Activated CD8-positive, alpha-beta T cell treated with anti-CD3 and anti-CD28 coated beads, Interleukin-2, amount 10 ng/mL, durations not matched to agents 7 days and 5 days (primary cell): ENCODE data around the gene RAD51C. TPM values are rescaled to one million over a fixed set of nuclear protein-coding genes. Genes with fewer than 3 reads are reported as not detected.

Source experiments
- ATAC-seq: fragments of 150-1000 bp; cut with Tn5 transposase; one replicate; pipeline ENCODE4 v1.10.0; 2021; ENCODE audit warnings: moderate library complexity
- CTCF ChIA-PET: fragments of 350-600 bp; sonication (Branson Sonifier 250); formaldehyde crosslinking; loops from one replicate; lab custom pipeline; 2021; ENCODE audit warnings: antibody characterized with exemption; lab: Charles Lee
- POLR2A ChIA-PET: fragments of 350-600 bp; sonication (Branson Sonifier 250); formaldehyde crosslinking; loops from one replicate; lab custom pipeline; 2021; ENCODE audit warnings: antibody characterized with exemption; lab: Charles Lee
- DNase-seq: peaks from one replicate; pipeline ENCODE4 v3.0.0-alpha.2; 2020
- H3K27ac Mint-ChIP-seq: one replicate; pipeline ENCODE4 v1.8.0; 2021; ENCODE audit warnings: mild to moderate bottlenecking, mixed read lengths
- H3K27me3 Mint-ChIP-seq: one replicate; pipeline ENCODE4 v1.8.0; 2021; ENCODE audit warnings: low read depth, mixed read lengths
- H3K36me3 Mint-ChIP-seq: one replicate; pipeline ENCODE4 v1.8.0; 2021; ENCODE audit warnings: low read depth, mixed read lengths
- H3K4me1 Mint-ChIP-seq: one replicate; pipeline ENCODE4 v1.8.0; 2021; ENCODE audit warnings: low read depth, mixed read lengths
- H3K4me3 Mint-ChIP-seq: one replicate; pipeline ENCODE4 v1.8.0; 2021; ENCODE audit warnings: mild to moderate bottlenecking, mixed read lengths
- H3K9me3 Mint-ChIP-seq: one replicate; pipeline ENCODE4 v1.8.0; 2022; ENCODE audit warnings: mixed read lengths; ENCODE audit not compliant: insufficient read depth
- total RNA-seq, 2 experiments: library from RNA; stranded (reverse); gene quantifications; one replicate each; pipeline ENCODE4 v1.2.3, GENCODE V29; 2021

The RAD51C gene
- total RNA-seq, 2 experiments from 2014 or later = 70.6 to 70.8 TPM

- Mint-ChIP-seq H3K4me1 (peaks cover 23% of the 10 kb centered on the region), H3K9me3 (no peaks in the 10 kb centered on the region), H3K4me3 (no peak overlapping the region), H3K27ac (no peak overlapping the region), H3K27me3 (no peaks in the 10 kb centered on the region), H3K36me3 (peaks cover 35% of the 10 kb centered on the region)
- DNase-seq (no peak), ATAC-seq (no peak)
- ChIA-PET POLR2A (interaction anchor here (0.6 kb wide), 2 partner anchors 10 to 15 kb away, joined by 3 read pairs; no protein-coding TSS in a partner anchor), CTCF (interaction anchor here (1.3 kb wide), 1 partner anchor 8 kb away, joined by 6 read pairs; no protein-coding TSS in a partner anchor)
Observed at GRCh38 chr17:58702708-58703107, 10.3 kb downstream of the RAD51C start.

- H3K4me1 Mint-ChIP-seq = peaks cover 23% of the 10 kb centered on the region
- peaks cover 40% of the 10 kb centered on the region for H3K36me3 Mint-ChIP-seq
- no peaks in the 10 kb centered on the region for H3K27me3 Mint-ChIP-seq
- DNase-seq (no peak), ATAC-seq (no peak)
- no peak overlapping the region for H3K27ac Mint-ChIP-seq
- CTCF ChIA-PET = interaction anchor here (1.3 kb wide), 1 partner anchor 8 kb away, joined by 6 read pairs; no protein-coding TSS in a partner anchor
- POLR2A ChIA-PET = interaction anchor here (0.6 to 1.7 kb wide), 3 partner anchors 10 to 71 kb away, joined by 3 to 6 read pairs (median 3); no protein-coding TSS in a partner anchor
- no peak overlapping the region for H3K4me3 Mint-ChIP-seq
- no peaks in the 10 kb centered on the region for H3K9me3 Mint-ChIP-seq
Observed at GRCh38 chr17:58703137-58703915, 10.9 kb downstream of the RAD51C start.

- H3K4me3 Mint-ChIP-seq = no peak overlapping the region
- H3K27me3 Mint-ChIP-seq = no peaks in the 10 kb centered on the region
- POLR2A ChIA-PET = interaction anchor here (1.7 kb wide), 1 partner anchor 72 kb away, joined by 6 read pairs; no protein-coding TSS in a partner anchor
- ATAC-seq (no peak), DNase-seq (no peak)
- peaks cover 40% of the 10 kb centered on the region for H3K36me3 Mint-ChIP-seq
- H3K27ac Mint-ChIP-seq = no peak overlapping the region
- peaks cover 23% of the 10 kb centered on the region for H3K4me1 Mint-ChIP-seq
- CTCF ChIA-PET = no interaction called here
- H3K9me3 Mint-ChIP-seq = no peaks in the 10 kb centered on the region
Observed at GRCh38 chr17:58703916-58704286, 11.5 kb downstream of the RAD51C start.

- peaks cover 23% of the 10 kb centered on the region for H3K4me1 Mint-ChIP-seq
- H3K4me3 Mint-ChIP-seq = no peak overlapping the region
- DNase-seq (no peak), ATAC-seq (peak; percentile 49)
- H3K9me3 Mint-ChIP-seq = no peaks in the 10 kb centered on the region
- peaks cover 38% of the 10 kb centered on the region for H3K36me3 Mint-ChIP-seq
- CTCF ChIA-PET = interaction anchor here (0.8 kb wide), 1 partner anchor 119 kb away, joined by 3 read pairs; no protein-coding TSS in a partner anchor
- H3K27me3 Mint-ChIP-seq = no peaks in the 10 kb centered on the region
- POLR2A ChIA-PET = interaction anchor here (1.2 to 2.1 kb wide), 3 partner anchors 14 to 76 kb away, joined by 3 to 6 read pairs (median 4); no protein-coding TSS in a partner anchor
- H3K27ac Mint-ChIP-seq = peak overlapping the region; percentile 66
Observed at GRCh38 chr17:58706351-58707140, 14.1 kb downstream of the RAD51C start.

- H3K9me3 Mint-ChIP-seq = no peaks in the 10 kb centered on the region
- H3K36me3 Mint-ChIP-seq = peaks cover 37% of the 10 kb centered on the region
- no peak for ATAC-seq
- H3K27ac Mint-ChIP-seq = no peak overlapping the region
- no peak overlapping the region for H3K4me3 Mint-ChIP-seq
- peak; percentile 57 for DNase-seq
- H3K27me3 Mint-ChIP-seq = no peaks in the 10 kb centered on the region
- POLR2A ChIA-PET = interaction anchor here (0.6 to 1.6 kb wide), 3 partner anchors 18 to 79 kb away, joined by 3 to 6 read pairs (median 3); partner anchors contain the start of gene RAD51C
- CTCF ChIA-PET = interaction anchor here (0.6 to 3.5 kb wide), 11 partner anchors 8 to 349 kb away, joined by 3 to 36 read pairs (median 4); partner anchors contain the start of genes RAD51C and TEX14
- peaks cover 15% of the 10 kb centered on the region for H3K4me1 Mint-ChIP-seq
Observed at GRCh38 chr17:58710948-58711552, 18.6 kb downstream of the RAD51C start.

- Mint-ChIP-seq H3K36me3 (peaks cover 24% of the 10 kb centered on the region), H3K9me3 (no peaks in the 10 kb centered on the region), H3K27me3 (no peaks in the 10 kb centered on the region), H3K4me3 (no peak overlapping the region), H3K4me1 (no peaks in the 10 kb centered on the region), H3K27ac (no peak overlapping the region)
- CTCF ChIA-PET = no interaction called here
- POLR2A ChIA-PET = no interaction called here
- ATAC-seq (no peak), DNase-seq (no peak)
Observed at GRCh38 chr17:58722274-58722673, 29.9 kb downstream of the RAD51C start.

GRCh38 chr17:58722696-58723095 is 30.3 kb downstream of the RAD51C start:
- Mint-ChIP-seq H3K36me3 (peaks cover 24% of the 10 kb centered on the region), H3K4me3 (no peak overlapping the region), H3K9me3 (no peaks in the 10 kb centered on the region), H3K27me3 (no peaks in the 10 kb centered on the region), H3K27ac (no peak overlapping the region), H3K4me1 (no peaks in the 10 kb centered on the region)
- POLR2A ChIA-PET = no interaction called here
- DNase-seq (no peak), ATAC-seq (no peak)
- CTCF ChIA-PET = no interaction called here

- no peaks in the 10 kb centered on the region for H3K9me3 Mint-ChIP-seq
- POLR2A ChIA-PET = no interaction called here
- peaks cover 13% of the 10 kb centered on the region for H3K36me3 Mint-ChIP-seq
- H3K4me3 Mint-ChIP-seq = no peak overlapping the region
- ATAC-seq (no peak), DNase-seq (no peak)
- CTCF ChIA-PET = no interaction called here
- no peaks in the 10 kb centered on the region for H3K27me3 Mint-ChIP-seq
- peaks cover 3% of the 10 kb centered on the region for H3K4me1 Mint-ChIP-seq
- no peak overlapping the region for H3K27ac Mint-ChIP-seq
Observed at GRCh38 chr17:58728798-58729197, 36.4 kb downstream of the RAD51C start.

GRCh38 chr17:58730937-58731336 is 38.5 kb downstream of the RAD51C start:
- ChIA-PET POLR2A (no interaction called here), CTCF (interaction anchor here (1.0 kb wide), 1 partner anchor 20 kb away, joined by 4 read pairs; no protein-coding TSS in a partner anchor)
- H3K36me3 Mint-ChIP-seq = peaks cover 11% of the 10 kb centered on the region
- ATAC-seq (no peak), DNase-seq (no peak)
- H3K27me3 Mint-ChIP-seq = no peaks in the 10 kb centered on the region
- peaks cover 3% of the 10 kb centered on the region for H3K4me1 Mint-ChIP-seq
- H3K27ac Mint-ChIP-seq = no peak overlapping the region
- no peaks in the 10 kb centered on the region for H3K9me3 Mint-ChIP-seq
- H3K4me3 Mint-ChIP-seq = no peak overlapping the region

GRCh38 chr17:58734040-58734439 is 41.6 kb downstream of the RAD51C start:
- Mint-ChIP-seq H3K9me3 (no peaks in the 10 kb centered on the region), H3K27ac (no peak overlapping the region), H3K27me3 (no peaks in the 10 kb centered on the region), H3K4me3 (no peak overlapping the region), H3K4me1 (no peaks in the 10 kb centered on the region), H3K36me3 (peaks cover 6% of the 10 kb centered on the region)
- no peak for DNase-seq
- ChIA-PET POLR2A (interaction anchor here (0.7 kb wide), 1 partner anchor 10 kb away, joined by 4 read pairs; no protein-coding TSS in a partner anchor), CTCF (no interaction called here)
- no peak for ATAC-seq

GRCh38 chr17:58734811-58735210 is 42.4 kb downstream of the RAD51C start:
- no peaks in the 10 kb centered on the region for H3K27me3 Mint-ChIP-seq
- peaks cover 6% of the 10 kb centered on the region for H3K36me3 Mint-ChIP-seq
- CTCF ChIA-PET = no interaction called here
- no peak overlapping the region for H3K27ac Mint-ChIP-seq
- ATAC-seq = no peak
- POLR2A ChIA-PET = interaction anchor here (0.8 to 1.2 kb wide), 2 partner anchors 103 to 135 kb away, joined by 3 to 5 read pairs; no protein-coding TSS in a partner anchor
- no peaks in the 10 kb centered on the region for H3K9me3 Mint-ChIP-seq
- no peaks in the 10 kb centered on the region for H3K4me1 Mint-ChIP-seq
- no peak overlapping the region for H3K4me3 Mint-ChIP-seq
- DNase-seq = no peak
